HUDEP-2 (cell line): ENCODE measurements around the gene LILRA5.
A peak's percentile ranks its signal among the peaks of the same experiment; 100 is the strongest.
"Not testable (repeated sequence)": the region's sequence is repeated elsewhere in the genome, so short reads cannot be mapped to it uniquely, and the experiment has no call there.

Experiments
- DNase-seq, 76 experiments: peaks; one replicate each; lab custom pipeline; 2025; ENCODE audit not compliant: unreplicated experiment in 76 of 76; lab: John Stamatoyannopoulos, UW

Gene LILRA5

GRCh38 chr19:54278056-54278455, 34.9 kb downstream of the LILRA5 start:
- DNase-seq: not testable (repeated sequence)

- not testable (repeated sequence) for DNase-seq
Observed at GRCh38 chr19:54277111-54277615, 35.8 kb downstream of the LILRA5 start.

GRCh38 chr19:54275951-54276350, 37.0 kb downstream of the LILRA5 start:
- DNase-seq: no peak

GRCh38 chr19:54274516-54274915, 38.5 kb downstream of the LILRA5 start:
- not testable (repeated sequence) for DNase-seq

GRCh38 chr19:54273821-54274220, 39.1 kb downstream of the LILRA5 start:
- DNase-seq: no peak

- not testable (repeated sequence) for DNase-seq
Observed at GRCh38 chr19:54272181-54272580, 40.8 kb downstream of the LILRA5 start.

- not testable (repeated sequence) for DNase-seq
Observed at GRCh38 chr19:54271587-54271986, 41.4 kb downstream of the LILRA5 start.

- DNase-seq: no peak
Observed at GRCh38 chr19:54271106-54271505, 41.9 kb downstream of the LILRA5 start.

GRCh38 chr19:54268936-54269335, 44.0 kb downstream of the LILRA5 start:
- no peak for DNase-seq

- peak in 64 of 76 experiments; percentile 12 to 82 (median 50) for DNase-seq
Observed at GRCh38 chr19:54266133-54266532, 46.8 kb downstream of the LILRA5 start.

- no peak for DNase-seq
Observed at GRCh38 chr19:54262470-54262869, 50.5 kb downstream of the LILRA5 start.

GRCh38 chr19:54262066-54262465, 50.9 kb downstream of the LILRA5 start:
- DNase-seq: no peak

GRCh38 chr19:54257116-54257480, 55.9 kb downstream of the LILRA5 start, which contains the start of gene LILRB5:
Gene LILRB5 (minus strand): TSS chr19:54257273. CDS start chr19:54257193, 80 bp downstream.
- DNase-seq: no peak
